ENCODE data around the gene ZNF37A.

The ZNF37A gene

DNA sequence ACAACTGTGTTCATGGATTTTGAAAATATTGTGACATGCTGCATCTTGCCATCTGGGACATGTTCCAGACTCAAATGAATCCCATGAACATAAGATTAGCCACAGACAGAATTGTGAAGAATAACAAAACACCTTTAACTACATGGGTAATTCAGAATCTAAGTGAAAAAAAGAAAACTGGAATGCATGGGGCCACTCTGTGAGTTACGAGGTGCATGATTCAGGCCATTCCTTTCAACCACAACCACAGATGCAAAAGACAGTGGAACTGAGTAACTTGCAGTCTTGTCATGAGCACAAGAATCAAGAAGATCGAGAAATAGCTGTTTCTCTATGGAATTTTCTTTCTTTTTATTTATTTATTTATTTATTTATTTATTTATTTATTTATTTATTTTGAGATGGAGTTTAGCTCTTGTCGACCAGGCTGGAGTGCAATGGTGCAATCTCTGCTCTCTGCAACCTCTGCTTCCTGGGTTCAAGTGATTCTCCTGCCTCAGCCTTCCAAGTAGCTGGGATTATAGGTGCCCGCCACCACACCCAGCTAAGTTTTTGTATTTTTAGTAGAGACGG lies 56.8 kb downstream of the ZNF37A start:
- peak; percentile 7 for DNase-seq

DNA sequence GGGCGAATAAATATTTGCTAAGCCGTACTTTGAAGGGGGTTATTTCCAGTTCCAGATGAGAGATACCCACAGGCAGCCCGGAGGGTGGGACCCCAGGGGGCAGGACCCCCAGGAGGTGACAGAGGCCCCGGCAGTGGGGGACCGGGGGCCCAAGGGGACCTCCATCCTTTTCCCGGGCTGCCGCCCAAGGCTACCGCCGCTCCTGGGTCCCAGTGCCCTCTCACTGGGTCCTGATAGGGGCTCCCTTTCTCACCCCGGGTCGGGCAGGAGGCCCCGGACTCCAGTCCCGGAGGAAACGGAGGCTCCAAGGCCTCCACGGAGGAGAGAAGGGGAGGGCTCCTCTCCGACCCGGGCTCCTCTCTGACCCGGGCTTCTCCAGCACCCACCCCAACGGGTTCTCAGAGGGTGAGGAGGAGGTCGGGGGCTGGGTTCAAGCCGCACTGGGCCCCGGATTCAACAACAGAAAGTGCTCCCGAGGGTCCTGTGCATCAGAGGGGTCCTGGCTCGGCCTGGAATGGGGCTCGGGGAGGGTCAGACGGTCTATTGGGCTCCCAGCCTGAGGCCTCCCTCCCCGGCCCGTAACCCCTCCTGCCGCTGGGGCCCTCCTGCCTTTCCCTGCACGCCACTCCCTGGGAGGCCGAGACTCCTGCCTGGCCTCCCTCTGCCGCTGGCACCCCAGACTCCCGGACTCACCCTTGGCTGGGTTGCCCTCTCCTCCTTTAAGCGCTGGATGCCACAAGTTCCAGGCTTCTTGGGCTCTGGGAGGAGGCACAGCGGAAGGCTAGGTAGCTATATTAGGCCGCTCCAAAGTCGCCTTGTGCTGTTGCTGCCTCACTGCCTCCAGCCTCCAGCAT lies 62.5 kb downstream of the ZNF37A start:
- no peak for DNase-seq

DNA sequence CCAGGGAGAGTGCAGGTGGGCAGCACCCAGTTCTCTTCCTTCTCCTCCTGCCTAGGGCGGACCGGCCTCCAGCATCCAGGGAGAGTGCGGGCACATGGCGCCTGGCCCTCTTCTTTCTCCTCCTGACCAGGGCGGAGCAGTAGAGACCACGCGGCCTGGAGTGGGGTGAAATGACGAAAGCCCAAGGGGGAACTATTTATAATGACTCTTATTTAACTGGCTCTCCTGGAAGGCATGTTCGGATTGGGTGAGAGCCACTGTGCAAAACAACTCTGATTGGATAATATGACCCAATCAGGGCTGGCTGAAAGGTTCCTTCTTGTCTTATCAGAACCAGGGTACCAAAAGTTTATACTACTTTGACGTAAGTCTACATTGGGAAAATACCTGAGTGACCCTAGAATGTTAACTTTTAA lies 63.1 kb downstream of the ZNF37A start:
- DNase-seq: no peak

DNA sequence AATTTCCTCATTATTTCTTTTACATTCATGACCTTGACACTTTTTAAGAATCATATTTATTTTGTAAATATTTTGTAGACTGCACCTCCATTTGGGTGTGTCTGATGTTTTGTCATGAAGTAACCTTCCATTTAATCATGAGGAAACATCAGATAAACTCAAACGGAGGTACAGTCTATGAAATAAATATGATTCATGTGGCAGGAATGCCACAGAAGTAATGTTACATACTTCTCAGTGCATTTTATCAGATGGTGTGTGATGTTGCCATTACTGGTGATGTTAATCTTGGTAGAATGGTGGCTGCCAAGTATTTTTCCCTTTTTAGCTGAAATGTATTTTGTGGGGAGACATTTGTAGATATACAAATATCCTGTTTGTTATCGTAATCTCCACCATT lies 64.9 kb downstream of the ZNF37A start:
- DNase-seq: no peak

DNA sequence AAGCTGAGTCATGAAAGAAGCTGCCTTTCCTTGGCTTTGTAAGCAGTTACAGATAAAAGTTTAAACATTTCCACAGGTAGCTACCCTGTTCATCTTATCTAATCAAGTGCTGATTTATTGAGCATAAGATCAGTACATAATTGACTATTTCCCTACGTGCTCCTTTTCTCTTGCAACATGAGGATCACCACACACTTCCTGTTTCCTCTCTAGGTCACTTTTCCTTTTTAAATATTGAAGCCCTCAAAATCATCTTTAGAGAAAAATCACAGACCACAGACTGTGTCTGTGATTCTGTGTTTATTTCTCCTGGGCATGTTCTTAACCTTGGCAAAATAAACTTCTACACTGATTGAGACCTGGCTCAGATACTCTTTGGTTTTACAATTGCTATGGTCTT lies 69.5 kb downstream of the ZNF37A start:
- no peak for DNase-seq

DNA sequence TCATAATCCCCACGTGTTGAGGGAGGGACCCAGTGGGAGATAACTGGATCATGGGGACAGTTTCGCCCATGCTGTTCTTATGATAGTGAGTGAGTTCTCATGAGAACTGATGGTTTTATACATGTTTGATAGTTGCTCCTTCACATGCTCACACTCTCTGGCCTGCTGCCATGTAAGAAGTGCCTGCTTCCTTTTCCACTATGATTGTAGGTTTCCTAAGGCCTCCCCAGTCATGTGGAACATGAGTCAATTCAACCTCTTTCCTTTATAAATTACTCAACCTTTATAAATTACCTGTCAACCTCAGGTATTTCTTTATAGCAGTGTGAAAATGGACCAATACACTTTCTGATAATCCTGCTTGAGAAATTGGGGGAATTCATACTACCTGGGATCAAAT lies 80.2 kb downstream of the ZNF37A start:
- no peak for DNase-seq

DNA sequence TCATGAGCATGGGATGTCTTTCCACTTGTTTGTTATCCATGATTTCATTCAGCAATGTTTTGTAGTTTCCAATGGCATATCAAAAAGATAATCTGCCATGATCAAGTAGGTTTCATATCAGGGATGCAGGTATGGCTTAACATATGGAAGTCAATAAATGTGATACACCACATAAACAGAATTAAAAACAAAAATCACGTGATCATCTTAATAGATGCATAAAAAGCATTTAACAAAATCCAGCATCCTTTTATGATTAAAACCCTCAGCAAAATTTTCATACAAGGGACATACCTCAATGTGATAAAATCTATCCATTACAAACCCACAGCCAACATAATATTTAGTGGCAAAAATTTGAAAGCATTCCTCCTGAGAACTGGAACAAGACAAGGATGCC lies 90.3 kb downstream of the ZNF37A start:
- no peak for DNase-seq

All from HCEC 1CT (cell line).